GM19035 (cell line): Measurements from ENCODE around the gene PTPRN2.

Source experiments
- ATAC-seq: cut with Tn5 transposase; IDR thresholded peaks from one replicate; pipeline ENCODE4 v1.9.1; 2021; ENCODE audit not compliant: unreplicated experiment

Gene PTPRN2

DNA sequence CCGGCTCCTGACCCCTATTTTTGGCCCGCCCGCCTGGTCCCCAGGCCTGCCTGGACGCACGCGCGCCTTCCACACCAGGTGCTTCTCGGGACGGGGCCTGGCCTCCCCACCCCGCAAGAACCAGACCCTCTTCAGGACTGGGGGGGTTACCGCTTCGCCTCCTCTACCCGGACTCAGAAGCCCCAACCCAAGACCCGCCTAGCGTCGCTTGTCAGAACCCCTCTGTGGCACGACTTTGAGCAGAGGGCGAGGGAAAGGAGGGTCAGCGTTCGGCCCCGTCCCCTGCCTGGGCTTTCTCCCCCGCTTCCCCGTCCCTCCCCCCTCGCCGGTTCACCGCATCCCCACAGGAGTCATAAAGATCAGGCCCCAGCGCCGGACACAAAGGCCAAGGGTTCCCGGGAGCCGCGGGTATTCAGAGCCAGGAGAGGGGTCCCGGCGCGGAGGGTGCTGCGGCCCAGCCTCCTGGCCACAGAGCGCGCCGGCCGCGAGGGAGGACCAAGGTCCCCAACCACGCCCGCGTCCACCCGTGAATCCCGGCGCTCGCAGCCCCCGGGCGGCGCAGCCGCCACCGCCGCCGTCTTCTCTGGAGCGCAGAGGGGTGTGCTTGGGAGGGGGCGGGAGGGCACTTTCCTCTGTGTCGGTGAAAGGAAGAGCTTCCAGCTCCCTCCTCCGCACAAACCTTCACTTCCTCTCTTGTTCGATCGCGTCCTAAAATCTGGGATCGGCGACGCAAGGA is 898.9 kb downstream of the PTPRN2 start:
- ATAC-seq = no peak

DNA sequence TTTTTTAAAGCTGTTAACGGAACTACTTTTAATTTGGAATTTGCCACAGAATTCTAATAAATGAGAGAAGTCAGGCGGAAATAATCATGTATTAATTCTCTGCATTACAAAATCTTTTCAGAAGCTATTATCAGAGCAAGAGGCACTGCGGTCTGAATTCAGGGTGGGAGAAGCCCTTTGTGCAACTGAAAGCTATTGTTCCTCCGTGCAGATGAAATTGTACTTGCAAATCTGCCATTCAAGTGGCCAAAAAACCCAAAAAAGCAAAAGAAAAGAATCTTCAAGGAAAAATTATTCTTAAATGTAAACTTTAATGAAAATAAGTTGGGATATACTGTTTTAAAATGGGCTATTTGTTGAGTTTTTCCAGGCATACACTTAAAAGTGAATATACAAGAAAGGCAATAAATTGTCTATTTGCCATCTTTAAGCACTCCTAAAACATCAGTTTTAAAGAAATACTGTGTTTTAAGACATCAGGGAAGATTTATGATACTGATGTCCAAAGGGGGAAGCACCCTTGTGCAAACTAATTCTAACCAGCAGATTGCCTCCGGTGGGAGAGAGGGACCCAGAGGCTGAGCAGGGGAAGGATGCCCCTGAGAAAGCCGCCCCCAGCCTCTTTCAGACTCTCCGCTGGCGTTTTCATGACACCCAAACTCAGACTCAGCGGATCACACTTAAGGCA is 899.6 kb downstream of the PTPRN2 start:
- no peak for ATAC-seq

DNA sequence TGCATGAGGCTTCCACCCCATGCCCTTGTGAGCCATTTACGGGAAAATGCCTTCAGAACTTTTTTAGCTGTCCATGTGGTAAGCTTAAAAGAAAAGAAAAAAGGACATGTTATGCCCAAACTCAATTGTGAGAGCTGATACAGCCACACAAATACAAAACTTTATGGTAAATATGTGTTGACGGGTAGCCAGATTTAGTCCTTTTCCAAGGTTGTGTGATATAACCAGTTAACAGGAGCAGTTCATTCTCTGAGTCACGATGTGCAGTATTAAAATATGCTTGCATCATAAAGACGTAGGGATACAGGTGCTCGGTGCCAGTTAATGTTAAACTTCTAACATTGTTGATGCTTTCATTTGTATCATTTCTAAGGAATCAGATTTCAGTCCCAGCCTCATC is 900.5 kb downstream of the PTPRN2 start:
- no peak for ATAC-seq

DNA sequence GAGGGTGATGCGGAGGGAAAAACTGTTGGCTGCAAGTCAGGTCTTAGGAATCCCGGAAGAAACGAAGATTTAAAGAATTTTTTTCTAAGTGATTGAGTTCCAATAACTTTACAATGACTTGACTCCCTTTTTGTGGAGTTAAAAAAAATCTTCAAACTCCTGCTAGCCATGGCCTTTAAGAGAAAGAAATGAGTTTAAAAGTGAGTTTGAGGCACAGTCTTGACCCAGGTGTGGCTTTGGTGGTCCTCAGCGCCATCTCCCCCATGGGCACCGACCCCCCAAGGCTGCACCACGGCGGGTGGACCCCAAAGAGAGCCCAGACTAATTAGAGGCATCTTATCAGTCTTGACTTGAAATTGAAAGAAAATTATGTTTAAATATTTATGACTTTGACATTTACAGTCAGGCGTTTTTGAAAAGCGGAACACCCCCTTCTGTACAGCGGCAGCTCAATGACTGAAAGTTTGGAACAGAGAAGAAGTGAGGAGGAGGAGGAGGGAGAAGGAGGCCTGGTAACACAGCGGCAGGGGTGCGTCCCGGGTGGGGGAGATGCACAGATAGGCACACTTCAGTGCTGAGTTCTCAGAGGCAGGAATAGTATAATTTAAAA is 901.2 kb downstream of the PTPRN2 start:
- no peak for ATAC-seq

DNA sequence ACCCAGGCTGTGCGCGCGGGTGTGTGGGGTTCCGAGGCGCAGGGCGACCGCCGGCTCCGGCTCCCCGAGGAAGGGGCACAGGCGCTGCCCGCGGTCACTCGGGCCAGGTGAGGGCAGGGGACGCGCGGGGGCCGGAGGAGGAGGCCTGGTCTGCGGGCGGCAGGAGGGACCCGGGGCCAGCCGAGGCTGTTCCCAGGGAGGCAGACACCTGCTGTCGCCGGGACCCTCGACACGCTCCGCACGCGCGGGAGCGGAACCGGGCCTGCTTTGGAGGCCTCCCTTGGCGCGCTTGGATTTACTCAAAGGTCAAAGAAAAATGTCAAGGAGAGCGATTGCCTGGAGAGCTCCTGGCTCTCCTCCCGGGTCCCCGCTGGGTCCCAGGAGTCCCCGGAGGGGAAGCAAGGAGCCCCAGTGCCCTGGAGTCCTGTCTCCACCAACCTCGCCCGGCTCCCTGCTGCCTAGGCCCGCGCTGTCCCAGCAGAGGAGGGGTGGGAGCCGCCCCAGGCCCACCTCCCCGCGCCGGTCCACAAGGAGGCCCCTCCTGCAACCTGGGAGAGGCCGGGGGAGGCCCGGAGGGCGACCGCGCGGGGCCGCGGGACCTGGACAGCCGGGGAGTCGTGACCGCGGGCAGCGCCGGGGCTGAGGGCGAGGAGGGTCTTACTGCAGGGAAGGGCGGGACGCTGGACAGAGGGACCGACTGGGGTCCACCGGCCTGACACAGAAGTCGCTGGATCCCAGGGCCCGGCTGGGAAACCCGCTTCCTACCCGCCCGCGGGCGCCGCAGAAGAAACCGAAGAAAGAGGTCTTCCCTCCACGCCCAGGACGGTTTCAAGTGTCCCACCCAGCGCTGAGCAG is 902.0 kb downstream of the PTPRN2 start:
- ATAC-seq = no peak

DNA sequence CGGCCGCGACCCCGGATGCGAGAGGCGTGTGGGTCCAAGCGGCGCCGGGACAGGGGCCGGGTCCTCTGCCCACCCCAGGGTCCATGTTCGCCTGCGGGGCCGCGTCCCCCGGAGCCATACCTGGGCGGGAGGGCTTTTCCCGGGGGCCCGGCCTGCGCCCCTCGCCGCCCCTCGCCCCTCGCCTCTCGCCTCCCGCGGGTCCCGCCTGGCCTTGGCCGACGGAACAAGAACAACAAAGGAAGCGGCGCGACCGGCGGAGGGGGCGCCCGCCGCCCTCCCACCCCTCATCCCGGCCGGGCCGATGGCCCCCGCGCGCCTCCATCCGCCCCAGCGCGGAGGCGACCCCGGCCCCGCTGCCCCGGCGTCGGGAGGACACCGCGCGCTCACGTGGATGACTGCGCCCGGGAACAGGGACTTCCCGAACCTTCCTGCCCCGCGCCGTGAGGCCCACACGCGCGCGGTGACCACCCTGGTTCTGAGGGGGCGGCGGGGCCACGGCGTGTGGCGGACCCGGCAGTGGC is 902.7 kb downstream of the PTPRN2 start:
- ATAC-seq = no peak

DNA sequence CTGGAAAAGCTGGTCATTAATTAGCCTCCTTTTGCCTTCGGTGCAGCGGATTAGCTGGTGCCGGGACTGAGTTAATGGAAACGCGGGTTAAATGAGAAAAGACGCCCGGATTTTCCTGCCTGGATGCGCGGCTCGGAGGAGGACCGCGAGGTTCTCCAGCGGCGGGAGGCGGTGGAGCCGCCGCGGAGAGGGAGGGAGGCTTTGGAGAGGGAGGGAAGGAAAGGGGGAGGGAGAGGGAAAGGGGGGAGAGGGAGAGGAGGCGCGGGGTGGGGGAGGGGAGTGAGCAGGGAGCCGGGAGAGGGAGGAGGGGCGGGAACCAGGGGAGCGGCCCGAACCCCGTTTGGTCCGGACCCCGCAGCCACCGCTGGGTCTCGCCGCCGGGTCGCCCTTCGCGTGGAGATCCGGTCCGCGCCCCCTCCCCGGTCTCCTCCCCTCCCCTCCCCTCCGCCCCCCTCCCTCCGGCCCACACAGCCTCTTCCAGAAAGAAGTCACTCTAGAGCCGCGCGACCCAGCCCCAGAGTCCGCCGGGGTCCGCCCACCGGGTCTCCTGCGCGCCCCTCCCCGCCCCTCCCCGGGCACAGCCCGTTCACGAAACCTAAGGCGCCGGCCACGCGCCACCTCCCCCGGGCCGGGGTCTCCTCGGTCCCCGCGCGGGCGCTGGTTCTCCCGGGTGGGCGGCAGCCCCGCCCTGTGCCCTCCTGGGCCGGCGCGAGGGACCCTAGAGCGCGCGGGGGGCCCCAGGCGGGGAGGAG is 903.3 kb downstream of the PTPRN2 start:
- ATAC-seq = no peak

DNA sequence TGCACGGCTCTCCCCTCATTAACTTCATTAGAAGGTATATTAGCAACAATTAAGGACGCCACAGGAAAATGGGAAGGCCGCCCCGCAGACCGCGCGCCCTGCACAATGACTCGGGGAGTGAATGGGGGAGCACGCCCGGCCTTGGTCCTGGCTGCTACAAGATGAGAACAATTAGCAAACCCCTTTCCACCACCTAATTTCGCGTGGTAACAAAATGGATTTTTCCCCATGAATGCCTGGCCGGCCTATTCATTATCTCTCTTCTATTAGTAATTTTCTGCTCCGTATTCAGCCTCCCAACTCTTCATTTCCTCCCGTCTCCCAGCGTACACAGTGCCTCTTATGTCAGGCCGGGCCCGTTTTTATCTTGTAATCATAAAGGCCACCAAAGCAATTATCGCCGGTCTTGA is 903.9 kb downstream of the PTPRN2 start:
- no peak for ATAC-seq

DNA sequence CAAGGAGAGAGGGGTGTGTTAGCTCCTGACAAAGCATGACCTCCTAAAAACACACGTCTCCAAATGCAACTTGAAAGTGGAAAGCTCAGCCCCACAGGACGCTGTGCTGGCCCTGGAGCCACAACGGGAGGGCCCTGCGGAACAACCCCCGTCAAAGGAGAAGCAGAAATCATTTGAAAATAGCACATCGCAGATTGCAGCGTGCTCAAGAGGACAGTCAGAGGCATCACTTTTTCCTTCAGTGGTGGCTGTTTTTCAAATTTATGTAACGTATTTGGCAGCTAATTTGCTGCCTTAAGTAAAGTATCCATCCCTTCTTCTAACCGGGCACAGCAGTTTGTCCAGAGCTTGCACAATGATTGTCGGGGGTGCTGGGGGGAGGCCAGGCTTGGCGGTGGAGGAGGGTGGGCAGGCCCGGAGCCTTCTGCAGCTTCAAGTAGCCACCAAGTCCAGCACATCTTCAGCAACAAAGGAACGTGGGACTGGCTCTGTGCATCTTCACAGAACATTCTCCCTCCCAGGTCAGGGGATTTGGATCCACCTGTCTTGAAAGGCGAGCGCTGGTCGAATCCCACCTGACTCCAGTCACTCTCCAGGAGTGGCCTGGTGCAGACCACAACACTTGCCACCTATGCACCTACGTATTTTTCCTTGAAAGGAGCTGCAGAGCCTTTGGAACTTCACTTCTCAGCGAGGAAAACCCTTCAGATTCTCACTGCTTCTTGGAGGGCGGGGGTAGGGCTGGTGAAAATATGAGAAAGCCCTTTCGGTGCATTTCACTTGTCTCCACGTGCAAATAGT is 904.5 kb downstream of the PTPRN2 start:
- no peak for ATAC-seq

DNA sequence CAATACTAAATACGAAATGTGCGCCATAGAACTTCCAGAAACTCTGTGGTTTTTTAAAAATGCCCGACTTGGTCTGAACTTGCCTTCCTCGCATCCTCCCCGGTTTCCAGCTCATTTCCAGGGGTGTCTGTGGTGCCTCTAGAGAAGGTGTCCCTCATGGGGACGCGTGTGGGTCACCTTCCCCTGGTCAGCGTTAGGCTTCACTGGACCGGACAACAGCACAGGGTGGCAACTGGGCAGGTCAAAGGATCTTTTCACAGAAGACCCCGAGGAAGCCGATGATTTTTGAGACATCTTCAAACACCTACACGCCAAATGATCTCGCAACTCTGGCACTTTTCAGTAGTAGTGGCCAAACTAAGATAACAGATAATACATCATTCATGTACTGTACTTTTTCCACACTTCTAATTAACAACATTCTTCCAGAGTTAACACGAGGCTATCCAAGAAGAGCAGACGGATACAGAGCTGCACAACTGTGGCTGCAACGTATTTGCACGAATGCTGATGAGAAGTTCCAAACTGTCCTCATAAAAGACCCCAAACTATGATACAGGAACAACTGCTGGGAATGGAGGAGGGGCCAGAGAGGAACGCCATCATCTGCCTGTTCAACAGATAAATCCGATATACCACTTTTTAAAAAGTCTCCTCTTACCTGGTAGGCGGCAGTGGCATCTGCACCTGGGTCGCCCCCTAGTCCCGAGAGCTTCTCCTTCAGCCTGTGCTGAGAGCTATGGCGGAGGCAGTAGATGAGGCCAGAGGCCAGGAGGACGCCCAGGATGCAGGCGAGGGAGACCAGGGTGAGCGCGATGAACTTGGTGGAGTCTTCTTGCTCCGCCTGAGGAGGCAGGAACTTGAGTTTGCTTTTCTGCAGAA is 905.3 kb downstream of the PTPRN2 start:
- ATAC-seq = no peak

DNA sequence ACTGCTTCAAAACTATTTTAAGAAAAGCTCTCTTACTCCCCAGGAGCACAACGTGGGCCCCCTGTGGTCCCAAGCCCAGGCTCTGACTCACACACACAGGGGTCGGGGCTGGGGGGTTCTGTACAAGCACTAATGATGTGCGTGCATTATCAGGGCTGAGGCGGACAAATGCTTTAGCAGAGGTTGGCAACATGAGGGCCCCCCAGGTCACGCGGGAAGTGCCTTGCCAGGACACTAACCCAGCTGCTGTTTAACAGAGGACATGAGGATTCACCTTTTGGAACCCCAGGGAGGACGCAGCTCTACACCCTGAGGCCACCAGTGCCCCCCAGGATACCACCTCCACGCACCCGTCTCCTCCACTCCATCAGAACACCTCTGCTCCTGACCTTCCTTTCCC is 908.0 kb downstream of the PTPRN2 start:
- ATAC-seq = no peak

DNA sequence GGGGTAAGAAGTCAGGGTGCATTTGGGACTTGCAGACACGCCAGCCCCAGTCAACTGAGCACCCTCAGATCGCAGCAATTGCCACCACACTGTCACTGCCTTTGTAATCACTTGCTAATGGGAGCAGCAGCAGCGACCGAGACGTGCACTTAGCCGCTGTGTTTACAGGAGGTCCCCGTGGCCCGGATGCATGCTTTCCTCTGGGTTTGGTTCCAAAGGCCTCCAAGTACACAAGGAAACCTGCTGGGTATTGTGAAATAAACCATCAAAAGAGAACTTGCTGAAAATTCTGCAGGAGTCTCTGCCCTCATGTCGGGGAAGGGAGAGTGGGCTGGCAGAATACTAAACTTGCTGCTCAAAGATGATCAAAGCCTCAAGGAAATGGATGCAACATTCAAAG is 909.1 kb downstream of the PTPRN2 start:
- no peak for ATAC-seq

DNA sequence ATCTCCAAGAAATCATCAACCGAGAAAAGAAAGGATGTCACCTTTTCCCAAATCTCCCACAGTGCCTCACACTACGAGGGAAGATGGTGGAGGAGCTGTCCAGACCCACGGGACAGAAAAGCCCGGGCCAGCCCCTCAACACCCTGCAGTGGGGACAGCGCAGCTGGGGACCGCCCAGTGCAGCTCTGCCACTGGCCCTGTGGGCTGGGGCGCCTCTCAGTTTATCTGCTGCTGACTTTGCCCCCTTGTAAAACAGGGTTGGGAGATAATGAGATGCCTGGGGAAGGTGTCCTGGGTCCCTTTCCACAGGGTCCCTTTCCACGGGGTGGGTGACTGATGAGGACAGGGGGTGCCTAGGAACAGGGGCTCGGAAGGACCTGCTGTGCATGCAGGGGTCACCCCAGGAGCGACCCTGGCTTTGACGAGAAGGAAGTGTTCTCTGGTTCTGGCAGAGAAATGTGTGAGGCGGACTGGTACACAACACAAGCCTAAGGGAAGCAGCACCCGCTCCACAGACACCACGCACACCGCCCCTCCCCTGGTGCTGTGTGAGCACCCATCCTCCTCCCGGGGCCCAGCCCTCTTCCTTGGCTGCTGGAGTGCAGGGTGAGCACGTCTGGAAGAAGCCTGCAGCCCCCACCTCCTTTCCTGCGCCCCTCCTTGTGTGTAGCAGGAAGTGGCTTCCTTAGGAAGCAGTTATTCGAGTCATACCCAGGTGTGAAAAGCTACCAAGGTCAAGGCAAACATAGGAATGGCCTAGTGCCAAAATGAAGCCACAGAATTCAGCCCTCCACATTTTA is 911.0 kb downstream of the PTPRN2 start:
- ATAC-seq = no peak

DNA sequence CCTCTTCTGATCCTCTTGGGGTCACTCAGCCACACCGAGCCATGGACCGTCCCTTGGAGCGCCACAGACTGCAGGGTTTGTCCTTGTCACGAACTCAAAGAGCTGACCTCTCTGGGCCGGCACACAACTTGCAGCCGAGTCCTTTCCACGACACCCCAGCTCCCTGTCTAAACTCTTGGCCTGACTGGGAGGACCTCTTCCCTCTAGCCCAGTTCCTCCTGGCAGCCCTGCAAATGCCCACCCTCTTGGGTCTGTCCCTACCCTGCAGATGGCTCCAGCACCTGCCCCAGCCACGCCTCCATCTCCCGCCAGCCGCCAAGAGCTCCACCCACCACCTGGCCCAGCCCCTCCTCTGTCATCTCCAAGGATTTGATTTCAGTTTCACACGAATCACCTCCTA is 911.6 kb downstream of the PTPRN2 start:
- ATAC-seq = no peak

DNA sequence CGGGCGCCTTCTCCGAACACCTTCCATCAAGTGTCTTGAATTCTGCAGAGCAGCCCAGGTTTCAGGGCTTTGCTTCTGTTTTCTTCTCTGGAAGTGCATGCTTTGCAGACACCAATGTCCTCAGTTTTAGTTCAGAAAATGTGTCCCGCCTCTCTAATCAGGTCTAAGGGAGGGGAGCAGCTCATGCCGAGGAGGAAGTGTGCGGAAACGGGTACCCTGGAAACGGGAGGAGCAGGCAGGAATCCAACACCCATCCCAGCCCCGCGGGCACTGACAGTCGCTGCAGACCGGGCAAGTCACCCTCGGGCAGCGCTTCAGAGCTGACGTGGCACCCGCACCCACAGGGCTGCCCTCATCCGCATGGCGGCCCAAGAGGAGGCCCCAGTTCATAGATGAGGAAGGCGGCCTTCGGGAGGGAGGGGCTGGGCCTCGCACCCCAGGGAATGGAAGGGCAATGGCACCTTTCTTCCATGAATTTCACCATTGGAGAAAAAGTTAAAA is 912.1 kb downstream of the PTPRN2 start:
- ATAC-seq = no peak

DNA sequence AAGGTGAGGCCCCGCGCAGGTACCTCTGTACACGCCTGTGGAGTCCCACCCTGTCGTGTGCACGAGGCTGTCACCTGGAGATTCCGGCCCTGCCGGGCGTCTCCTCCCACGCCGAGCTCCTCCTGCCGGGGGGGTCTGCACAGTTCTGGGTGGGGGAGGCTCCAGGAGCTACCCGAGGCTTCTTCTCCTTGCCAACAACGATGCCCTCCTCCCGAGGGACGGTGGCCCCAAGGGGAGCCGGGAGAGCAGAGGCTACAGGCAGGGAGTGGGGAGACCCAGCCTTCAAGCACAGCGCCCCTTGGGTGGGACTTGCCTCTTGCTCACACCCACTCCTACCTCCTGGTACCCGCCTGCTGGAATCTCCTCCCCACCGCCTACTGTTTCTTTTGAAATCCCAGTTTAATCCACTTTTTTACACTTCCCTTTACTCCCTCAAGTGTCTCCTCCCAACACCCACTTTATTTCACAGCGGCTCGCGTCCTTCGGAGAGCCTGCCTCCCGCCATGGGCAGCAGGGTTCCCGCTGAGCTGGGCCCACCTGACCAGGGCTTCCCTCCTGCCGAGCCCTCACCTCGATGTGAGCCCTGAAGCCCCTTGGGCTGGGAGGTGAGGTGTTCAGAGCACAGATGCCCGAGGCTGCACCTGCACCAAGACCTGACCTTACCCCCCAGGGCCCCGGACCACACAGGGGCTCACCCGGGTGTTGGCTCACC is 912.8 kb downstream of the PTPRN2 start:
- ATAC-seq = no peak
